Astrocyte of the spinal cord (primary cell): ENCODE data around the gene KCNMB2.

Experiments used
- DNase-seq: peaks from one replicate; pipeline ENCODE4 v3.0.0; 2011; ENCODE audit warnings: low read depth, low spot score
- H3K4me3 ChIP-seq: 2 replicates; pipeline ENCODE4 v1.5.1; 2011; ENCODE audit warnings: low read depth, mild to moderate bottlenecking, low read length, moderate library complexity
- in situ Hi-C: cut with HindIII; loops from 2 replicates; pipeline ENCODE4 v1.10.0; 2017; ENCODE audit warnings: low sequenced_read_pairs
- TF ChIP-seq, protein P1 (sequence below): IDR thresholded peaks from 2 replicates; pipeline ENCODE4 v1.5.1; 2012; ENCODE audit warnings: low read depth, mild to moderate bottlenecking, low read length, inconsistent platforms

KCNMB2 gene

DNA sequence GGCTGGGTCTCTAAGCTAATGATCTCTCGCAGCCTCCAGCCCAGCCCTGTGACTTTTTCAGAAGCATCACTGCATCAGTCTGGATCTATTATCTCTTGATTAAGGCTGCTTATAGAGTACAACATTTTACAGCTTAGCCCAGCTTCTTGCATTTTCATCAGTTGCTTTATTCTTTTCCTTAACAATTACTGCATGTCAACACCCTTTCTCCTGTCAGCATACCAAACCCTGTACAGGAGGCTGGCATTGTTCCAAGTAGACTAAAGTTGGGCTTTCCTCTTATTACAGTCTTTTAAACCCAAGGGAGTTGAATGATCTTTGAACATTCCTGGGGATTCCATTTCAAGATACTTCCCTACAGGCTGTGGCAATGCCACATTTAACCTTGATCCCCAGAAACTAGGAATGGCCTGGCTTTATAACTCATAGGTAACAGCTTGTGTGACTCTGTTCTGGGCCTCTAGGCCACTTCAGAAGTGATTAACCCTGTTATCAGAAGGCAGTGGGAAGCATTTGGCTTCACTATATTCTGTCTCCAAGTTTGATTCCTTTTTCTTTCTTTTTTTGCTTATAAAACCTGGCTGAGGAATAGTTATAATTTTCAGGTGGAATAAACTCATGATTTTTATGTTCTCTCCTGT, 182.9 kb downstream of the KCNMB2 start:
- in situ Hi-C loops, result no loop called here
- no peak overlapping the region for H3K4me3 ChIP-seq
- peak; percentile 16 for DNase-seq
- TF ChIP-seq, protein P1, sequence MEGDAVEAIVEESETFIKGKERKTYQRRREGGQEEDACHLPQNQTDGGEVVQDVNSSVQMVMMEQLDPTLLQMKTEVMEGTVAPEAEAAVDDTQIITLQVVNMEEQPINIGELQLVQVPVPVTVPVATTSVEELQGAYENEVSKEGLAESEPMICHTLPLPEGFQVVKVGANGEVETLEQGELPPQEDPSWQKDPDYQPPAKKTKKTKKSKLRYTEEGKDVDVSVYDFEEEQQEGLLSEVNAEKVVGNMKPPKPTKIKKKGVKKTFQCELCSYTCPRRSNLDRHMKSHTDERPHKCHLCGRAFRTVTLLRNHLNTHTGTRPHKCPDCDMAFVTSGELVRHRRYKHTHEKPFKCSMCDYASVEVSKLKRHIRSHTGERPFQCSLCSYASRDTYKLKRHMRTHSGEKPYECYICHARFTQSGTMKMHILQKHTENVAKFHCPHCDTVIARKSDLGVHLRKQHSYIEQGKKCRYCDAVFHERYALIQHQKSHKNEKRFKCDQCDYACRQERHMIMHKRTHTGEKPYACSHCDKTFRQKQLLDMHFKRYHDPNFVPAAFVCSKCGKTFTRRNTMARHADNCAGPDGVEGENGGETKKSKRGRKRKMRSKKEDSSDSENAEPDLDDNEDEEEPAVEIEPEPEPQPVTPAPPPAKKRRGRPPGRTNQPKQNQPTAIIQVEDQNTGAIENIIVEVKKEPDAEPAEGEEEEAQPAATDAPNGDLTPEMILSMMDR, result no peak

GRCh38 chr3:178732824-178733223, 196.6 kb downstream of the KCNMB2 start:
- in situ Hi-C loops, result no loop called here
- DNase-seq, result no peak
- no peak overlapping the region for H3K4me3 ChIP-seq
- TF ChIP-seq, protein P1, result no peak

DNA sequence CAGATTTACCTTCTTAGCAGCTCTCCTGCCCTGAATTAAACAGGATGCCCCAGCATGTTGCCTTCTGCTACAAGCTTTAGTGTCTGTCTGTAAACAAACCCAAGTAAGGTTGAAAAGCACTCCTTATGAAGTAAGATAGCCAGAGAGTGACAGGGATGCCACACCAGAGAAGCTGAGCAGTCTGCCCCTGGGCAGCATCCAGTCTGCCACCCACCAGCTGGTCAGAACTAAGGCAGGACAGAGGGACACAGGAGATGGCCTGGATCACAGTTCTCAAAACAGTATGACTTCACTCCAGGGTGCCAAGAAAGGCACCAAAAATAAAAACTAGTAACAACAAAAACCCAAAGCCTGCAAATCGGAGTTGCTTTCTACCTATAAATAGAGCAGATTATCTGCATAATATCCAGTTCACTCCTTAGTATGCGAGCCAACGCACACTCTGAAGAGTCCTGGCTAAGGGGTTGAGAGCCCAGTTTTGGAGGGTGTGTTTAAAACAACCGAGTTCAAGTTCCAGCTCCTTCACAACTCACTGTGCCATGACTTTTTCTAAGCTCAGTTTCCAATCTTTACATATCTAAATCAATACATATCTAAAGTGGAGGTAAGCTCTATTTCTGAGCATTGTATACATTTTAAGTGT, 198.9 kb downstream of the KCNMB2 start:
- TF ChIP-seq, protein P1, result no peak
- DNase-seq, result no peak
- in situ Hi-C loops, result no loop called here
- no peak overlapping the region for H3K4me3 ChIP-seq

- in situ Hi-C loops, result no loop called here
- H3K4me3 ChIP-seq, result no peak overlapping the region
- TF ChIP-seq, protein P1, result no peak
- no peak for DNase-seq
Measured at GRCh38 chr3:178736300-178736699, 200.1 kb downstream of the KCNMB2 start.

DNA sequence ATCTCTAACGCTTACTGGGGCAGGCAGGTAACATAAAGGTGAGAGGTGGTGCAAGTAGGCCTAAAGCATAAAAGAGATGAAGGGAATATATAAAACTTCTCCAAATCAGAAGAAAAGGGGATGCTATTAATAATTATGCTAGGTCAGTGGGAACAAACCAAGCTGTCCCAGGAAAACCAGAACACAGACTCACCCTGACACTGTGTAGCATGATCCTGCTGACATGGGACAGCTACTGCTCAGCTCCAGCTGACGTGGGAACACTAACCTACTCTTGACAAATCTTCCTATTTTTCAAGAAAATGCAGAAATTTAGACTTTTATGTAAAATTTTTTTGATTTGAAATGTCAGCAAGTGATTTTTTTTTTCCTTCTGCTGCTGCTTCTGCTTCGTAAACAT, 203.5 kb downstream of the KCNMB2 start:
- no peak overlapping the region for H3K4me3 ChIP-seq
- in situ Hi-C loops, result no loop called here
- no peak for DNase-seq
- TF ChIP-seq, protein P1, result no peak

DNA sequence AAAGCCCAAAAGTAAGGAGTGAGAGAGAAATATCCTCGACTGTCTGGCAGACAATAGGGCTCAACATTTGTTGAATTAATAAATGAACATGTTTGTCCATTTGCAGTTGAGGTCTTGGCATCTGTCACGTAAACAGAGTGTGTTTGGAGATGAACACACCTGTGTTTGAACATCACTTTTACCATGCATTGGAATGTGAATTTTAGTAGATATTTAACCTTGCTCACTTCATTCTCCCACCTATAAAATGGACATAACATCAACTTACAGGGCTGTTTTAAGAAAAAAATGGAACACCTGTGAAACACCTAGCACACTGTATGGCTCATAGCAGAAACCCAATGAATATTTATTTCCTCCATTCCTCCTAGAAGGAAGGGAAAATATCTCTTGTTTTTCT, 204.8 kb downstream of the KCNMB2 start:
- TF ChIP-seq, protein P1, result no peak
- H3K4me3 ChIP-seq, result no peak overlapping the region
- DNase-seq, result no peak
- in situ Hi-C loops, result no loop called here
